K562 (cell line): ENCODE results near the gene CETN2. TPM values are rescaled to one million over a fixed set of nuclear protein-coding genes. Genes with fewer than 3 reads are reported as not detected.
A peak's percentile ranks its signal among the peaks of the same experiment; 100 is the strongest.

ENCODE experiments used
- ATAC-seq: fragments of 200-7000 bp; cut with Tn5 transposase; 3 replicates; pipeline ENCODE4 v1.9.1; 2020; ENCODE audit warnings: moderate library complexity
- BruUV-seq: library from RNA; stranded (reverse); fragments of 400-500 nt; replicated peaks from 2 replicates; lab custom pipeline; 2021; lab: Mats Ljungman, UMichigan
- CTCF ChIA-PET: fragments of 300-600 bp; formaldehyde crosslinking; extraction: SDS; loops from one replicate; lab custom pipeline; 2021; ENCODE audit warnings: low intra/inter-chr PET ratio; lab: Yijun Ruan, JAX
- POLR2A ChIA-PET: fragments of 300-600, 350-650 bp; sonication (Branson Sonifier 250); formaldehyde crosslinking; extraction: SDS; loops from one replicate; lab custom pipeline; 2021; ENCODE audit warnings: antibody characterized with exemption, inconsistent platforms; lab: Yijun Ruan, JAX
- DNase-seq, 4 experiments: peaks; one replicate each; pipeline versions ENCODE4 v3.0.0 to v3.0.0-alpha.2; 2011 to 2018; ENCODE audit warnings: low spot score in 3 of 4, mixed read lengths in 3 of 4; ENCODE audit errors: extremely low read depth in 1 of 4
- FAIRE-seq: peaks from 2 replicates; lab custom pipeline; 2011; peaks lifted over from hg19 to GRCh38; lab: Jason Lieb, UNC
- H2AFZ ChIP-seq: 2 replicates; pipeline ENCODE4 v1.6.0; 2011; ENCODE audit warnings: low read depth, low read length, control low read depth, inconsistent platforms
- H3K27ac ChIP-seq: fragments of 200-600 bp; 3 replicates; pipeline ENCODE4 v1.8.0; 2011; ENCODE audit warnings: low read depth, mild to moderate bottlenecking, control low read depth, inconsistent platforms, low read length, moderate library complexity, mixed read lengths; ENCODE audit errors: extremely low read depth
- H3K27me3 ChIP-seq, 2 experiments: fragments of 300-600 bp in 1 of 2; 2 replicates in 1 of 2; 3 replicates in 1 of 2; pipeline versions ENCODE4 v1.6.0 to v1.8.0; 2011; ENCODE audit warnings: inconsistent platforms in 2 of 2, low read length in 2 of 2, mild to moderate bottlenecking in 1 of 2, mixed read lengths in 1 of 2, moderate library complexity in 1 of 2; ENCODE audit not compliant: control insufficient read depth in 2 of 2, insufficient read depth in 2 of 2
- H3K36me3 ChIP-seq: fragments of 300-600 bp; 3 replicates; pipeline ENCODE4 v1.8.0; 2011; ENCODE audit warnings: mild to moderate bottlenecking, low read length, inconsistent platforms; ENCODE audit not compliant: control insufficient read depth, insufficient read depth
- H3K4me1 ChIP-seq, 2 experiments: fragments of 200-600 bp in 1 of 2; replicated peaks in 1 of 2; 2 replicates in 1 of 2; 3 replicates in 1 of 2; pipeline versions ENCODE4 v1.5.1 to v1.8.0; 2011; ENCODE audit warnings: inconsistent platforms in 2 of 2, low read length in 2 of 2, mild to moderate bottlenecking in 1 of 2, mixed read lengths in 1 of 2, moderate library complexity in 1 of 2; ENCODE audit not compliant: control insufficient read depth in 2 of 2, insufficient read depth in 2 of 2
- H3K4me2 ChIP-seq: 2 replicates; pipeline ENCODE4 v1.6.1; 2011; ENCODE audit warnings: low read length, control low read depth, inconsistent platforms, mixed read lengths; ENCODE audit not compliant: insufficient read depth
- H3K4me3 ChIP-seq: fragments of 200-600 bp; sonication (generic), shearing (Covaris generic); 2 replicates; pipeline ENCODE4 v1.5.1; 2016; ENCODE audit warnings: control low read depth, inconsistent platforms
- H3K79me2 ChIP-seq: fragments of 200-600 bp; 3 replicates; pipeline ENCODE4 v1.8.0; 2011; ENCODE audit warnings: low read length, inconsistent platforms; ENCODE audit not compliant: control insufficient read depth, insufficient read depth
- H3K9ac ChIP-seq, 2 experiments: 2 replicates each; pipeline versions ENCODE4 v1.6.0 to v1.6.1; 2011; ENCODE audit warnings: low read depth in 2 of 2, low read length in 2 of 2, control low read depth in 1 of 2, inconsistent platforms in 1 of 2, mild to moderate bottlenecking in 1 of 2, mixed read lengths in 1 of 2; ENCODE audit not compliant: insufficient read depth in 1 of 2
- H3K9me1 ChIP-seq: one replicate; pipeline ENCODE4 v1.6.0; 2011; ENCODE audit warnings: inconsistent platforms, mild to moderate bottlenecking, low read length, moderate library complexity; ENCODE audit not compliant: control insufficient read depth, insufficient read depth
- H3K9me3 ChIP-seq: replicated peaks from 2 replicates; pipeline ENCODE4 v1.5.1; 2011; ENCODE audit warnings: low read depth, low read length, inconsistent platforms; ENCODE audit not compliant: control insufficient read depth, insufficient read depth
- H4K20me1 ChIP-seq: replicated peaks from 2 replicates; pipeline ENCODE4 v1.6.1; 2011; ENCODE audit warnings: low read length, inconsistent platforms, mixed read lengths; ENCODE audit not compliant: control insufficient read depth, insufficient read depth
- BCOR ChIP-seq: fragments of 450-650 bp; IDR thresholded peaks from 2 replicates; pipeline ENCODE4 v1.6.1; 2016
- C11orf30 ChIP-seq: fragments of 450-650 bp; IDR thresholded peaks from 2 replicates; pipeline ENCODE4 v1.6.1; 2016; ENCODE audit warnings: low read depth, mild to moderate bottlenecking
- HDAC2 ChIP-seq: fragments of 450-650 bp; IDR thresholded peaks from 2 replicates; pipeline ENCODE4 v1.6.1; 2016; ENCODE audit warnings: mild to moderate bottlenecking
- HEY1 ChIP-seq: fragments of 250-450 bp; sonication (Bioruptor Pico); IDR thresholded peaks from 2 replicates; pipeline ENCODE4 v1.5.0; 2020; ENCODE audit warnings: mild to moderate bottlenecking, moderate library complexity, borderline replicate concordance
- JUN ChIP-seq, 2 experiments: sonication (generic) in 1 of 2; formaldehyde crosslinking in 1 of 2; IDR thresholded peaks; 2 replicates each; pipeline versions ENCODE4 v1.6.1 to v1.8.0; 2012 to 2022; ENCODE audit warnings: borderline replicate concordance in 2 of 2, mild to moderate bottlenecking in 2 of 2, improper control_type of control experiment in 1 of 2, low read depth in 1 of 2, low read length in 1 of 2, missing genetic modification reagents in 1 of 2
- JUNB ChIP-seq: fragments of 450-650 bp; formaldehyde crosslinking; conservative IDR thresholded peaks from 2 replicates; pipeline ENCODE4 v1.4.0; 2020; ENCODE audit warnings: mild to moderate bottlenecking
- KLF1 ChIP-seq: fragments of 450-650 bp; IDR thresholded peaks from 2 replicates; pipeline ENCODE4 v1.6.1; 2016; ENCODE audit warnings: missing genetic modification characterization, missing compliant biosample characterization
- MEIS2 ChIP-seq: fragments of 450-650 bp; IDR thresholded peaks from 2 replicates; pipeline ENCODE4 v1.6.1; 2014; ENCODE audit warnings: mild to moderate bottlenecking; ENCODE audit not compliant: partially characterized antibody
- PTBP1 ChIP-seq: fragments of 200-400 bp; formaldehyde crosslinking; IDR thresholded peaks from 2 replicates; pipeline ENCODE4 v1.6.1; 2017; ENCODE audit warnings: low read depth, low read length
- RBM25 ChIP-seq: fragments of 200-400 bp; formaldehyde crosslinking; IDR thresholded peaks from 2 replicates; pipeline ENCODE4 v1.6.1; 2018; ENCODE audit warnings: low read length, low read depth, moderate library complexity; ENCODE audit not compliant: severe bottlenecking
- RCOR1 ChIP-seq, 2 experiments: IDR thresholded peaks; 2 replicates each; pipeline ENCODE4 v1.6.1; 2012; ENCODE audit warnings: low read depth in 2 of 2, low read length in 2 of 2, borderline replicate concordance in 1 of 2, improper control_type of control experiment in 1 of 2
- SMARCA5 ChIP-seq: fragments of 450-650 bp; IDR thresholded peaks from 2 replicates; pipeline ENCODE4 v1.6.1; 2016
- SPI1 ChIP-seq: IDR thresholded peaks from 2 replicates; pipeline ENCODE4 v1.6.1; 2011; ENCODE audit warnings: low read depth, low read length, control low read depth, borderline replicate concordance
- TCF3 ChIP-seq: sonication (generic); formaldehyde crosslinking; IDR thresholded peaks from 2 replicates; pipeline ENCODE4 v1.4.0; 2020; ENCODE audit warnings: mild to moderate bottlenecking, missing genetic modification reagents
- WGBS: fragments of 100-300 bp; shearing (Covaris generic); methylation state at CpG from one replicate; pipeline ENCODE4 v1.1.6; 2016; ENCODE audit warnings: low coverage, mixed read lengths; ENCODE audit not compliant: insufficient coverage; ENCODE audit errors: missing lambda C conversion rate; 5-methylcytosine and 5-hydroxymethylcytosine counted together
- in situ Hi-C: fragments of 300-500 bp; cut with MboI; formaldehyde crosslinking; loops from 4 replicates; pipeline ENCODE4 v1.15.0; 2018; ENCODE audit warnings: inconsistent platforms, mixed read lengths
- intact Hi-C: fragments of 100-400 bp; cut with micrococcal nuclease; formaldehyde crosslinking; loops from 2 replicates; pipeline ENCODE4 v1.14.2; 2022
- polyA plus RNA-seq, 8 experiments: library from polyadenylated mRNA; depleted of rRNA in 4 of 8; stranded (reverse) in 5 of 8; unstranded in 3 of 8; fragments of >200 nt; fragmentation: Nextera tagmentation in 2 of 8; fragmentation: Illumina TruSeq in 1 of 8; extraction: Ambion mirVana in 2 of 8; extraction: Trizol in 1 of 8; gene quantifications; 2 replicates each; pipeline versions ENCODE4 v1.2.1 to v1.2.3, GENCODE V29; 2011 to 2014; ENCODE audit warnings: inconsistent platforms in 1 of 8, missing spikeins in 1 of 8
- total RNA-seq, 7 experiments: library from RNA; depleted of rRNA in 6 of 7; stranded (reverse); fragments of >200 nt in 6 of 7; fragmentation: Illumina TruSeq in 2 of 7; extraction: Trizol in 2 of 7; gene quantifications; 2 replicates each; pipeline versions ENCODE4 v1.2.1 to v1.2.3, GENCODE V29; 2011 to 2021; ENCODE audit warnings: low replicate concordance in 1 of 7
- TF ChIP-seq, protein P1 (sequence below): fragments of 450-650 bp; IDR thresholded peaks from 2 replicates; pipeline ENCODE4 v1.6.1; 2017; ENCODE audit warnings: antibody characterized with exemption

CETN2 gene
- total and polyA plus RNA-seq, 9 of the 15 experiments (the other 6 are each of a cell fraction or from before 2014, with no cell fraction given), result 16.7 to 37.1 (median 27.6) TPM

DNA sequence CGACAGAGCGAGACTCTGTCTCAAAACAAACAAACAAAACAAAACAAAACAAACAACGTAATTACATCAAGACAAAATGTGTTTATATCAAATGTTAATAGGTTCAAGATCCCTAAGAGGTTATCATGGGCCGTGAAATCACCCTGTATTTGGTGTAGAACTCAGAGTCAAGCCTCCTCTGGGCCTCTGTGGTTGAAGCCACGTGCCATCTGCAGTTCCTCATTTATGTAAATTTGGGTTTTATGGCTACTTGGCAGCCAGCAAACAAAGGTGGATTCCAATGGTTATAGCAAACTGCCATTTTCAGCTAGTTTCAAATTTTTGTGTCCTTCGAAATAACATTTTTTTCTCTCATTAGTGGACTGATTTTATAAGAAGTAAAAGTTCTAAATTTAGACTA, 16.7 kb upstream of the CETN2 start:
- in situ Hi-C loops (no loop called here), intact Hi-C loops (no loop called here)
- Histone ChIP-seq H3K4me3 (no peak overlapping the region), H3K9me3 (no peaks in the 10 kb centered on the region), H3K9ac (no peak overlapping the region), H3K4me2 (no peak overlapping the region), H4K20me1 (peaks cover 25% of the 10 kb centered on the region), H2AFZ (no peak overlapping the region), H3K27ac (no peak overlapping the region), H3K36me3 (peaks cover 86% of the 10 kb centered on the region; the same call in 2 of the 3 replicates), H3K9me1 (peaks cover 6% of the 10 kb centered on the region), H3K27me3 (no peaks in the 10 kb centered on the region), H3K79me2 (peaks cover 39% of the 10 kb centered on the region), H3K4me1 (peaks cover 12 to 35% of the 10 kb centered on the region in 2 experiments)
- 89% methylated on average over 6 of the region's 6 CpGs for WGBS
- ChIA-PET POLR2A (no interaction called here), CTCF (no interaction called here)
- FAIRE-seq (no peak), DNase-seq (no peak), ATAC-seq (no peak)
- no TSS peak for BruUV-seq
- TF ChIP-seq SPI1 (0 out of 2 replicates have a peak, but pooled peaks have one; percentile 26), C11orf30 (no peak)

DNA sequence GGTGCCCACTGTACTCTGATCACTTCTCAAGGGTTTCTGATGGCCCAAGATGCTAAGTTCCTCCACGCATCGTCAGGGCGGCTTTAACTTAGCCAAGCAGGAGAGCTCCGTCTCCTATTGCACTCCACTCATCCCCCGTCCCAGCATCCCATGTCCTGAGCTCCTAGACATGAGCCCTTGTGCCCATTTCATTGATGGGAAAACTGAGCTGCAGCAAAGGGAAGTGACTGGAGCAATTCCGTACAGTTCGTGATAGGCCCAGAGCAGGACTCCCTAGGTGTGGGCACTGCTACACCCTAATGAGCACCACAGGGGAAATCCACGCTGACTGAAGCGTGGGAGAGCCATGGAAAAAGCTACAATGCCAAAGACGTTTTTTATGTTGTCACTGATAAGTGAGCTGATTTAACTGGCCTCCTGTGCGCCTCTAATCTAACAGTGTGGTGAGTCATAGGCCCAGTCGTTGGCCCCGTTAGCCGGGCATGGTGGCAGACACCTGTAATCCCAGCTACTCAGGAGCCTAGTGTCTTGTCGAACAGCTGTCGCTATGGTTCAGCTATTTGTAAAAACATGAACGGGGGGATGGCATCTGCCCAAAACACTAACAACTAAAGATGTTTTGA, 15.2 kb upstream of the CETN2 start:
- Histone ChIP-seq H3K9me3 (no peaks in the 10 kb centered on the region), H3K4me3 (no peak overlapping the region), H3K9me1 (peaks cover 6% of the 10 kb centered on the region), H3K4me1 (peaks cover 12 to 41% of the 10 kb centered on the region in 2 experiments), H3K9ac (no peak overlapping the region; a peak in 1 of 4 replicates), H3K36me3 (peaks cover 82% of the 10 kb centered on the region; the same call in 2 of the 3 replicates), H3K27me3 (no peaks in the 10 kb centered on the region), H3K4me2 (no peak overlapping the region), H4K20me1 (peaks cover 25% of the 10 kb centered on the region), H3K27ac (no peak overlapping the region), H3K79me2 (peaks cover 55% of the 10 kb centered on the region), H2AFZ (no peak overlapping the region)
- BruUV-seq, result no TSS peak
- FAIRE-seq (peak; percentile 29), DNase-seq (peak in 1 of 4 experiments; percentile 24), ATAC-seq (no peak)
- 52% methylated on average over 17 of the region's 17 CpGs for WGBS
- intact Hi-C loops, result no loop called here
- in situ Hi-C loops, result no loop called here
- ChIA-PET CTCF (no interaction called here), POLR2A (no interaction called here)
- TF ChIP-seq BCOR (peak; percentile 93), TCF3 (CRISPR knock-in tag) (peak; percentile 33; the same call in 1 of the 2 replicates), SMARCA5 (peak; percentile 80; the same call in 1 of the 2 replicates), PTBP1 (0 out of 2 replicates have a peak, but pooled peaks have one; percentile 70), JUNB (CRISPR knock-in tag) (0 out of 2 replicates have a peak, but pooled peaks have one; percentile 15), JUN (IDR thresholded peaks at IDR 0.05; ENCODE audit: borderline replicate concordance, low read depth, low read length) (no peak), JUN (CRISPR knock-in tag; IDR thresholded peaks at IDR 0.05; ENCODE audit: borderline replicate concordance) (0 out of 2 replicates have a peak, but pooled peaks have one; percentile 30), RBM25 (peak; percentile 91), KLF1 (no peak), HDAC2 (peak; percentile 79; the same call in 1 of the 2 replicates), RCOR1 (IDR thresholded peaks at IDR 0.05; ENCODE audit: borderline replicate concordance in 1 of 2, low read depth in 2 of 2, low read length in 2 of 2) (peak; percentile 29 to 57; a peak in 2 of 4 replicates), MEIS2 (peak; percentile 27), HEY1 (no peak)
- TF ChIP-seq, protein P1, sequence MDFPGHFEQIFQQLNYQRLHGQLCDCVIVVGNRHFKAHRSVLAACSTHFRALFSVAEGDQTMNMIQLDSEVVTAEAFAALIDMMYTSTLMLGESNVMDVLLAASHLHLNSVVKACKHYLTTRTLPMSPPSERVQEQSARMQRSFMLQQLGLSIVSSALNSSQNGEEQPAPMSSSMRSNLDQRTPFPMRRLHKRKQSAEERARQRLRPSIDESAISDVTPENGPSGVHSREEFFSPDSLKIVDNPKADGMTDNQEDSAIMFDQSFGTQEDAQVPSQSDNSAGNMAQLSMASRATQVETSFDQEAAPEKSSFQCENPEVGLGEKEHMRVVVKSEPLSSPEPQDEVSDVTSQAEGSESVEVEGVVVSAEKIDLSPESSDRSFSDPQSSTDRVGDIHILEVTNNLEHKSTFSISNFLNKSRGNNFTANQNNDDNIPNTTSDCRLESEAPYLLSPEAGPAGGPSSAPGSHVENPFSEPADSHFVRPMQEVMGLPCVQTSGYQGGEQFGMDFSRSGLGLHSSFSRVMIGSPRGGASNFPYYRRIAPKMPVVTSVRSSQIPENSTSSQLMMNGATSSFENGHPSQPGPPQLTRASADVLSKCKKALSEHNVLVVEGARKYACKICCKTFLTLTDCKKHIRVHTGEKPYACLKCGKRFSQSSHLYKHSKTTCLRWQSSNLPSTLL, result no peak
